GM10266 (cell line): ENCODE measurements around the gene CCDC85C.

ENCODE experiments used
- DNase-seq: peaks from one replicate; pipeline ENCODE4 v3.0.0; 2012; ENCODE audit errors: extremely low spot score
- CTCF ChIP-seq: IDR thresholded peaks from 2 replicates; pipeline ENCODE4 v1.5.1; 2012; ENCODE audit warnings: mild to moderate bottlenecking, low read depth; ENCODE audit not compliant: control insufficient read depth, insufficient read depth; ENCODE audit errors: missing control alignments

The CCDC85C gene

DNA sequence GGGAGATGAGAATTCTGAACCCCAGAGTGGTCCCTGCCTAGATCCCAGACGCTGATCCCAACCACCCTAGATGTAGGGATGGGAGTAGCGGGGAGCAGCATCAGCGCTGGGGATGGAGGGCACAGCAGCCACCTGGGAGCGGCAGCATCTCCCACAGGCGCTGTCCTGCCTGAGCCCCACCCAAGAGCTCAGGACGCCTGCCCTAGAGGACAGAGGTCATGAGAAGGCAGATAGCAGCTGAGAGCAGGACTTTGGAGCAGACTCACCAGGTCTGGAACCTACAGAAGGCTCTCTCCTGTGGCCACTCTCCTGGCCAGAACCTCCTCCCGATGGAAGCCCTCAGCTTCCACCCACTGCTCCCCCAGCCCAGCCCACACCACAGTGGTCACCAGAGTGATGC, 7.2 kb downstream of the CCDC85C start:
- DNase-seq = no peak
- no peak for TF ChIP-seq CTCF

DNA sequence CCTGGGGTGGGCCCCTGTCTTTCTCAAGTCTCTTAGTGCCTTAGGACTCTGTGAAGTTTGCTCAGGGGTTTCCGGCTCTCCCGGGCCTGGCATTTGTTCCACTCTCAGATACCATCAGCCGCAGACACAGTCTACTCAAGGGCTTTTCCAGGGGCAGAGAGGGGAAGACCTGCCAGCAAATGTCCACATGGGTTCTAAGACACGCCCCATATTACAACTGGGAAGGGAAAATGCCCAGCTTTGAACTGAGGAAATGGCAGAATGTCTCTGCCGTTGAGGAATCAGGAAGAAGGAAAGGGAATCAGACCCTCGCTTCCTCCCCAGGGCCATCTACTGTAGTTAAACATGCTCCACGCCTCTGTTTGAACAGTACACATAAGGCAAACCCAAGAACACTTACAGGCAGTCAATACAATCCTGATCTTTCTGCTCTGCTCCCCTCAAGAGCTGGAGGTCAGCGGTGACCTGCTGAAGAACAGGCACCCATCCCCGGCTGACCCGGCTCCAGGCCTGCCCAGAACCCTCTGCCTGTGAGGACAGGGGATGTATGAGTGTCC, 7.9 kb downstream of the CCDC85C start:
- TF ChIP-seq CTCF = no peak
- no peak for DNase-seq

- TF ChIP-seq CTCF = no peak
- DNase-seq = no peak
Observed at GRCh38 chr14:99595524-99595923, 8.5 kb downstream of the CCDC85C start.

DNA sequence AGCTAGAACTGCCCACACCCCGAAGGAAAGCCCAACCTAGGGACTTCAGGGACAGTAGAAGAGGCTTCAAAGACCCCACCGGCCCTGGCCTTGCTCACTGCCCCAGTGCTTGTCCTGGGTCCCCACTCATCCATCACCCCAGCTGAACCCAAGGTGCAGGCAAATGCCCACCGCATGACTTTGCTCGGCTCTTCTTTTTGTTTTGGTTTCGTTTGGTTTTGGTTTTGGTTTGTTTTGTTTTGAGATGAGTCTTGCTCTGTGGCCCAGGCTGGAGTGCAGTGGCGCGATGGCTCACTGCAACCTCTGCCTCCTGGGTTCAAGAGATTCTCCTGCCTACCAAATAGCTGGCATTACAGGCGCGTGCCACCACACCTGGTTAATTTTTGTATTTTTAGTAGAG, 9.0 kb downstream of the CCDC85C start:
- DNase-seq = peak; percentile 78
- TF ChIP-seq CTCF = no peak

GRCh38 chr14:99593971-99594841, 9.8 kb downstream of the CCDC85C start:
- DNase-seq = no peak
- TF ChIP-seq CTCF = no peak

GRCh38 chr14:99592933-99593753, 10.9 kb downstream of the CCDC85C start:
- DNase-seq = no peak
- no peak for TF ChIP-seq CTCF
